Panc1 (cell line): Measurements from ENCODE around the gene ZNF688. TPM values are rescaled to one million over a fixed set of nuclear protein-coding genes. Genes with fewer than 3 reads are reported as not detected.
A peak's percentile ranks its signal among the peaks of the same experiment; 100 is the strongest.

Source experiments
- ATAC-seq: fragments of 200-7000 bp; cut with Tn5 transposase; 2 replicates; pipeline ENCODE4 v1.9.1; 2020; ENCODE audit warnings: mild to moderate bottlenecking, moderate library complexity
- BruUV-seq: library from RNA; stranded (reverse); fragments of 400-500 nt; replicated peaks from 2 replicates; lab custom pipeline; 2021; lab: Mats Ljungman, UMichigan
- CTCF ChIA-PET: fragments of 300-600 bp; sonication (Branson Sonifier 250); formaldehyde crosslinking; loops from one replicate; lab custom pipeline; 2022; ENCODE audit warnings: antibody characterized with exemption; lab: Charles Lee
- POLR2A ChIA-PET: fragments of 300-600 bp; sonication (Branson Sonifier 250); formaldehyde crosslinking; loops from one replicate; lab custom pipeline; 2022; ENCODE audit warnings: antibody characterized with exemption; lab: Charles Lee
- DNase-seq: peaks from one replicate; pipeline ENCODE4 v3.0.0-alpha.2; 2010; ENCODE audit warnings: low read depth, low spot score
- H3K27ac ChIP-seq: 2 replicates; pipeline ENCODE4 v1.5.1; 2011; ENCODE audit warnings: mild to moderate bottlenecking, low read length, inconsistent platforms
- H3K27me3 ChIP-seq: fragments of 200-500 bp; sonication (Bioruptor generic); 2 replicates; pipeline ENCODE4 v1.6.0; 2014; ENCODE audit warnings: low read length, inconsistent platforms; ENCODE audit not compliant: control insufficient read depth, insufficient read depth
- H3K36me3 ChIP-seq: fragments of 200-500 bp; sonication (Bioruptor generic); 2 replicates; pipeline ENCODE4 v1.5.1; 2014; ENCODE audit warnings: inconsistent platforms, mild to moderate bottlenecking, low read length, moderate library complexity; ENCODE audit not compliant: control insufficient read depth, insufficient read depth
- H3K4me1 ChIP-seq: 2 replicates; pipeline ENCODE4 v1.5.1; 2011; ENCODE audit warnings: inconsistent platforms, mild to moderate bottlenecking, low read length, moderate library complexity; ENCODE audit not compliant: control insufficient read depth, insufficient read depth
- H3K4me3 ChIP-seq, 2 experiments: 2 replicates each; pipeline ENCODE4 v1.5.1; 2011 to 2012; ENCODE audit warnings: low read depth in 2 of 2, low read length in 2 of 2, mild to moderate bottlenecking in 2 of 2, inconsistent platforms in 1 of 2, moderate library complexity in 1 of 2
- H3K9me3 ChIP-seq: fragments of 200-500 bp; sonication (Bioruptor generic); 2 replicates; pipeline ENCODE4 v1.5.1; 2014; ENCODE audit warnings: low read depth, mild to moderate bottlenecking, inconsistent platforms, low read length, moderate library complexity; ENCODE audit not compliant: control insufficient read depth, insufficient read depth
- POLR2AphosphoS5 ChIP-seq: IDR thresholded peaks from 2 replicates; pipeline ENCODE4 v1.6.1; 2012; ENCODE audit warnings: mild to moderate bottlenecking, low read depth, low read length, moderate library complexity
- REST ChIP-seq, 2 experiments: IDR thresholded peaks; 2 replicates each; pipeline ENCODE4 v1.6.1; 2011 to 2012; ENCODE audit warnings: low read depth in 2 of 2, control low read depth in 1 of 2, low read length in 1 of 2, mild to moderate bottlenecking in 1 of 2, moderate library complexity in 1 of 2; ENCODE audit not compliant: insufficient read depth in 1 of 2
- SIN3A ChIP-seq: IDR thresholded peaks from 2 replicates; pipeline ENCODE4 v1.6.1; 2012; ENCODE audit warnings: low read depth, mild to moderate bottlenecking, low read length, moderate library complexity, borderline replicate concordance; ENCODE audit not compliant: insufficient read depth
- TCF7L2 ChIP-seq: IDR thresholded peaks from 2 replicates; pipeline ENCODE4 v1.6.1; 2011; ENCODE audit warnings: mild to moderate bottlenecking, low read depth, low read length, inconsistent platforms
- in situ Hi-C: cut with HindIII; loops from 2 replicates; pipeline ENCODE4 v1.10.0; 2016; ENCODE audit warnings: low sequenced_read_pairs, low pct_unique_long_range_greater_than_20kb
- intact Hi-C: fragments of 100-400 bp; cut with micrococcal nuclease; formaldehyde crosslinking; loops from one replicate; pipeline ENCODE4 v1.10.0; 2022; ENCODE audit not compliant: unreplicated experiment
- total RNA-seq: library from RNA; stranded (reverse); gene quantifications from one replicate; pipeline ENCODE4 v1.2.1, GENCODE V29; 2021; ENCODE audit not compliant: unreplicated experiment
- TF ChIP-seq, protein P1 (sequence below): fragments of 450-650 bp; IDR thresholded peaks from 2 replicates; pipeline ENCODE4 v1.5.1; 2017; ENCODE audit warnings: mild to moderate bottlenecking

The ZNF688 gene
- total RNA-seq, 1 experiment from 2014 or later = 7.7 TPM

DNA sequence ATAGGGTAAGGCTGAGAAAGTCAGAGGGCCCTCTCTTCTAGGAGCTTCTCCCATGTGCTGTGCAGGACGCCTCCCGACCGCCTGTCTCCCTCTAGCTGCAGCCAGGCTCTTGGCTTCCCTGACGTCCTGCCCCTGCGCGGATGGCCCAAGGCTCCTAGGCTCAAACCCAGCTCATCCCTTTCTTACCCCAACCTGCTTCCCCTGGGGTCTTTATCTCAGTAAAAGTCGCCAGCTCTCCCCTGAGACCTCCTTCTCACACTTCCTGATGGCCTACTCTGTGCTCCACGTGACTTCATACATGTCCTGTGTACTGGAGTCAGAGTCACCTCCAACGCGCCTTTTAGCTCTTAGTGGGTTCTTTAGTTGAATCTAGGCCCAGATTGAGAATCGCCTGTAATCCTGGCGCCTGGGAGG lies 35.7 kb downstream of the ZNF688 start:
- TF ChIP-seq REST (IDR thresholded peaks at IDR 0.05; ENCODE audit: insufficient read depth in 1 of 2, low read depth in 2 of 2, low read length in 1 of 2) = no peak
- TF ChIP-seq TCF7L2 = no peak
- TF ChIP-seq, protein P1, sequence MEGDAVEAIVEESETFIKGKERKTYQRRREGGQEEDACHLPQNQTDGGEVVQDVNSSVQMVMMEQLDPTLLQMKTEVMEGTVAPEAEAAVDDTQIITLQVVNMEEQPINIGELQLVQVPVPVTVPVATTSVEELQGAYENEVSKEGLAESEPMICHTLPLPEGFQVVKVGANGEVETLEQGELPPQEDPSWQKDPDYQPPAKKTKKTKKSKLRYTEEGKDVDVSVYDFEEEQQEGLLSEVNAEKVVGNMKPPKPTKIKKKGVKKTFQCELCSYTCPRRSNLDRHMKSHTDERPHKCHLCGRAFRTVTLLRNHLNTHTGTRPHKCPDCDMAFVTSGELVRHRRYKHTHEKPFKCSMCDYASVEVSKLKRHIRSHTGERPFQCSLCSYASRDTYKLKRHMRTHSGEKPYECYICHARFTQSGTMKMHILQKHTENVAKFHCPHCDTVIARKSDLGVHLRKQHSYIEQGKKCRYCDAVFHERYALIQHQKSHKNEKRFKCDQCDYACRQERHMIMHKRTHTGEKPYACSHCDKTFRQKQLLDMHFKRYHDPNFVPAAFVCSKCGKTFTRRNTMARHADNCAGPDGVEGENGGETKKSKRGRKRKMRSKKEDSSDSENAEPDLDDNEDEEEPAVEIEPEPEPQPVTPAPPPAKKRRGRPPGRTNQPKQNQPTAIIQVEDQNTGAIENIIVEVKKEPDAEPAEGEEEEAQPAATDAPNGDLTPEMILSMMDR = peak; percentile 66
- TF ChIP-seq POLR2AphosphoS5 = no peak
- TF ChIP-seq SIN3A = no peak
- Histone ChIP-seq H3K9me3 (no peaks in the 10 kb centered on the region), H3K27me3 (no peaks in the 10 kb centered on the region), H3K4me3 (peak overlapping the region; percentile 58 to 67), H3K27ac (peak overlapping the region; percentile 99), H3K4me1 (peaks cover 15% of the 10 kb centered on the region), H3K36me3 (no peaks in the 10 kb centered on the region)
- intact Hi-C loops = no loop called here
- DNase-seq (no peak), ATAC-seq (peak; percentile 64)
- no TSS peak for BruUV-seq
- in situ Hi-C loops = no loop called here
- ChIA-PET CTCF (interaction anchor here (0.5 to 1.6 kb wide), 6 partner anchors 25 to 200 kb away, joined by 3 to 9 read pairs (median 3); partner anchors contain the start of genes DCTPP1 and PRR14), POLR2A (interaction anchor here (0.5 to 0.6 kb wide), 3 partner anchors 101 to 160 kb away, joined by 3 to 8 read pairs (median 5); partner anchors contain the start of gene DCTPP1)

DNA sequence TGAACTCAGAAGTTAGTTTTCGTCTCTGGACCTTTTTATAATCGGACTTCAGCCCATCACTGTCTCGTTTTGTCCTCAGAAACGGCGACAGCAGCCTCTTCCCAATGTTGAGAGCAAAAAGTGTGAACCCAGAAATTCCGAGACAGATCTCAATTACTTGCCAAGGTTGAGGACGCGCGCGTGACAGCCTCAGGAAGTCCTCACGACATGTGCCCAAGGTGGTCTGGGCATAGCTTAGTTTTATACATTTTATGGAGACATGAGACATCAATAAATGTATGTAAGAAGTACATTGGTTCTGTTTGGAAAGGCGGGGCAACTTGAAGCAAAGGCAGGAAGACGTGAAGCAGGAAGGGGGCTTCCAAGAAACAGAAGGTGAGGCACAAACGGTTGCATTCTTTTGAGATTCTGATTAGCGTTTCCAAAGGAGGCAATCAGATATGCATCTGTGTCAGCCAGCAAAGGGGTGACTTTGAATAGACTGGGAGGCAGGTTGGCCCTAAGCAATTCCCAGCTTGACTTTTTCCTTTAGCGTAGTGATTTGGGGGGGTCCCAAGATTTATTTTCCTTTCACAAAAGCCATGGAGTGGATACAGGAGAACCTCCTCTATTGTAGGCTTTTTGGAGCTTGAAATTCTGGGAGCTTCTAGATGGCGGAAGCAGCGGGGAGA lies 36.3 kb downstream of the ZNF688 start:
- TF ChIP-seq POLR2AphosphoS5 (no peak), TCF7L2 (peak; percentile 30; the same call in 1 of the 2 replicates), REST (IDR thresholded peaks at IDR 0.05; ENCODE audit: insufficient read depth in 1 of 2, low read depth in 2 of 2, low read length in 1 of 2) (no peak), SIN3A (no peak)
- TF ChIP-seq, protein P1 = no peak
- H3K36me3 ChIP-seq = no peaks in the 10 kb centered on the region
- intact Hi-C loops (no loop called here), in situ Hi-C loops (no loop called here)
- CTCF ChIA-PET = interaction anchor here (0.6 to 1.6 kb wide), 4 partner anchors 26 to 200 kb away, joined by 3 to 5 read pairs (median 3); partner anchors contain the start of gene DCTPP1
- peaks cover 15% of the 10 kb centered on the region for H3K4me1 ChIP-seq
- H3K27ac ChIP-seq = peak overlapping the region; percentile 99
- POLR2A ChIA-PET = interaction anchor here (0.5 to 0.6 kb wide), 3 partner anchors 10 to 105 kb away, joined by 3 to 5 read pairs (median 4); partner anchors contain the start of gene DCTPP1
- H3K27me3 ChIP-seq = no peaks in the 10 kb centered on the region
- peak overlapping the region; percentile 58 to 67 for H3K4me3 ChIP-seq
- ATAC-seq (peak; percentile 14), DNase-seq (peak; percentile 47)
- H3K9me3 ChIP-seq = no peaks in the 10 kb centered on the region
- BruUV-seq = TSS peak; percentile 98
